ENCODE measurements around the gene EGF. TPM values are rescaled to one million over a fixed set of nuclear protein-coding genes. Genes with fewer than 3 reads are reported as not detected.

Gene EGF
- polyA plus RNA-seq, 1 donor from 2014 or later: not detected

GRCh38 chr4:109921384-109921808 lies 8.7 kb downstream of the EGF start:
- peak overlapping the region; percentile 35 for H3K4me3 ChIP-seq (ENCODE audit: low read length)
- H3K79me2 ChIP-seq (replicated peaks; ENCODE audit: insufficient read depth, low read length): no peaks in the 10 kb centered on the region
- no peak for TF ChIP-seq EZH2 (IDR thresholded peaks at IDR 0.05; ENCODE audit: borderline replicate concordance, insufficient read depth, low read length, poor library complexity, severe bottlenecking)
- no peak for TF ChIP-seq TAF1 (IDR thresholded peaks at IDR 0.05; ENCODE audit: low read depth)
- peak; percentile 90 for TF ChIP-seq MXI1 (conservative IDR thresholded peaks at IDR 0.05; ENCODE audit: poor library complexity, severe bottlenecking)
- TF ChIP-seq RAD21 (conservative IDR thresholded peaks at IDR 0.05): no peak
- TF ChIP-seq EP300 (conservative IDR thresholded peaks at IDR 0.05; ENCODE audit: poor library complexity, severe bottlenecking): no peak
- no peak for TF ChIP-seq POLR2AphosphoS5 (IDR thresholded peaks at IDR 0.05)
- peak; percentile 18 for TF ChIP-seq REST (IDR thresholded peaks at IDR 0.05; ENCODE audit: borderline replicate concordance)
- no peak for TF ChIP-seq SMC3 (conservative IDR thresholded peaks at IDR 0.05; ENCODE audit: poor library complexity)
- peak; percentile 36 for TF ChIP-seq CTCF (IDR thresholded peaks at IDR 0.05; ENCODE audit: poor library complexity, severe bottlenecking)
- peak overlapping the region; percentile 35 for H3K27ac ChIP-seq (ENCODE audit: low read length)
- no peak overlapping the region for H3K4me2 ChIP-seq (ENCODE audit: low read length)
- H3K9me3 ChIP-seq (ENCODE audit: low read length): no peaks in the 10 kb centered on the region
- no peak overlapping the region for H3K9ac ChIP-seq (ENCODE audit: low read length)
- no peaks in the 10 kb centered on the region for H3K27me3 ChIP-seq (ENCODE audit: insufficient read depth, low read depth, low read length)
- no peaks in the 10 kb centered on the region for H3K9me2 ChIP-seq (ENCODE audit: insufficient read depth, low read length)
- no peaks in the 10 kb centered on the region for H3K36me3 ChIP-seq (ENCODE audit: insufficient read depth, low read length)
- no peaks in the 10 kb centered on the region for H4K20me1 ChIP-seq (ENCODE audit: insufficient read depth)
- no peak overlapping the region for H2AFZ ChIP-seq (ENCODE audit: low read depth, low read length)
- no peaks in the 10 kb centered on the region for H3F3A ChIP-seq (ENCODE audit: insufficient read depth, low read length, poor library complexity, severe bottlenecking)

GRCh38 chr4:109925396-109925795 lies 12.7 kb downstream of the EGF start:
- H3K36me3 ChIP-seq (ENCODE audit: insufficient read depth, low read length): no peaks in the 10 kb centered on the region
- H3K27ac ChIP-seq (ENCODE audit: low read length): no peak overlapping the region
- no peaks in the 10 kb centered on the region for H3K9me2 ChIP-seq (ENCODE audit: insufficient read depth, low read length)
- H3K79me2 ChIP-seq (replicated peaks; ENCODE audit: insufficient read depth, low read length): no peaks in the 10 kb centered on the region
- no peak overlapping the region for H3K4me3 ChIP-seq (ENCODE audit: low read length)
- H4K20me1 ChIP-seq (ENCODE audit: insufficient read depth): no peaks in the 10 kb centered on the region
- no peak overlapping the region for H2AFZ ChIP-seq (ENCODE audit: low read depth, low read length)
- TF ChIP-seq EZH2 (IDR thresholded peaks at IDR 0.05; ENCODE audit: borderline replicate concordance, insufficient read depth, low read length, poor library complexity, severe bottlenecking) (no peak), SMC3 (conservative IDR thresholded peaks at IDR 0.05; ENCODE audit: poor library complexity) (no peak), EP300 (conservative IDR thresholded peaks at IDR 0.05; ENCODE audit: poor library complexity, severe bottlenecking) (no peak)
- no peak overlapping the region for H3K4me2 ChIP-seq (ENCODE audit: low read length)
- no peaks in the 10 kb centered on the region for H3K9me3 ChIP-seq (ENCODE audit: low read length)
- H3K9ac ChIP-seq (ENCODE audit: low read length): no peak overlapping the region
- H3F3A ChIP-seq (ENCODE audit: insufficient read depth, low read length, poor library complexity, severe bottlenecking): no peaks in the 10 kb centered on the region
- H3K27me3 ChIP-seq (ENCODE audit: insufficient read depth, low read depth, low read length): no peaks in the 10 kb centered on the region
